Mammary epithelial cell (primary cell): Measurements from ENCODE around the gene DPP10.

Experiments used
- EZH2 ChIP-seq: IDR thresholded peaks from 2 replicates; pipeline ENCODE4 v1.6.1; 2012; ENCODE audit warnings: low read length, inconsistent platforms, borderline replicate concordance
- TF ChIP-seq, protein P1 (sequence below), 2 donors: IDR thresholded peaks in 1 of 2; conservative IDR thresholded peaks in 1 of 2; 2 replicates each; pipeline ENCODE4 v1.5.1; 2011 to 2012; ENCODE audit warnings: inconsistent platforms in 2 of 2, low read length in 2 of 2, mild to moderate bottlenecking in 2 of 2, control low read depth in 1 of 2, low read depth in 1 of 2; ENCODE audit not compliant: insufficient read depth in 1 of 2; ENCODE audit errors: extremely low read depth in 1 of 2

DNA sequence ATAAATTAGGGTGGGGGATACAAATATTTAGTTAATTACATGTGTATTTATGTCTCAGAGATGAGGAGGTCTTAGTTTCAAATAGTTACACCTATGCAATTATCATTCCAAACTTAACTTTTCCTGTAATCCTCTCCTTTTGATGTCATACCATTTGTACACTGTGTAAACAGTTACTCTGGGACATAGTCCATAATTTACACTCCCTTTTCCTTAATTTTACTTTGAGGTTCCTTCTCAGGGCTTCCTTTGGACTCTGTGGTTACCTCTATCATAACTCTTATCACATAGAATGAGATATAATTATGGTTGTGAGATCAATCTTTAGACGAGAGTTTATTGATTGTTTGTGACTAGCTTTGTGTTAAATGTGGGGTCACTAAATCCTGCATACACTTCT is 84.4 kb downstream of the DPP10 start:
- TF ChIP-seq, protein P1, sequence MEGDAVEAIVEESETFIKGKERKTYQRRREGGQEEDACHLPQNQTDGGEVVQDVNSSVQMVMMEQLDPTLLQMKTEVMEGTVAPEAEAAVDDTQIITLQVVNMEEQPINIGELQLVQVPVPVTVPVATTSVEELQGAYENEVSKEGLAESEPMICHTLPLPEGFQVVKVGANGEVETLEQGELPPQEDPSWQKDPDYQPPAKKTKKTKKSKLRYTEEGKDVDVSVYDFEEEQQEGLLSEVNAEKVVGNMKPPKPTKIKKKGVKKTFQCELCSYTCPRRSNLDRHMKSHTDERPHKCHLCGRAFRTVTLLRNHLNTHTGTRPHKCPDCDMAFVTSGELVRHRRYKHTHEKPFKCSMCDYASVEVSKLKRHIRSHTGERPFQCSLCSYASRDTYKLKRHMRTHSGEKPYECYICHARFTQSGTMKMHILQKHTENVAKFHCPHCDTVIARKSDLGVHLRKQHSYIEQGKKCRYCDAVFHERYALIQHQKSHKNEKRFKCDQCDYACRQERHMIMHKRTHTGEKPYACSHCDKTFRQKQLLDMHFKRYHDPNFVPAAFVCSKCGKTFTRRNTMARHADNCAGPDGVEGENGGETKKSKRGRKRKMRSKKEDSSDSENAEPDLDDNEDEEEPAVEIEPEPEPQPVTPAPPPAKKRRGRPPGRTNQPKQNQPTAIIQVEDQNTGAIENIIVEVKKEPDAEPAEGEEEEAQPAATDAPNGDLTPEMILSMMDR (conservative IDR thresholded peaks at IDR 0.05 in 1 of 2, IDR thresholded peaks at IDR 0.05 in 1 of 2; ENCODE audit: extremely low read depth in 1 of 2, insufficient read depth in 1 of 2, low read depth in 1 of 2, low read length in 2 of 2): no peak
- no peak for TF ChIP-seq EZH2
